ENCODE results near the gene B3GAT1.
"Not testable (repeated sequence)": the region's sequence is repeated elsewhere in the genome, so short reads cannot be mapped to it uniquely, and the experiment has no call there.

Gene B3GAT1

GRCh38 chr11:134350381-134350780, 61.7 kb downstream of the B3GAT1 start:
- H3K27ac ChIP-seq: no peak overlapping the region
- TF ChIP-seq ZFX (IDR thresholded peaks at IDR 0.05; ENCODE audit: borderline replicate concordance): no peak

GRCh38 chr11:134349802-134350355, 62.2 kb downstream of the B3GAT1 start:
- H3K27ac ChIP-seq: no peak overlapping the region
- TF ChIP-seq CTCF (IDR thresholded peaks at IDR 0.05): no peak
- TF ChIP-seq ZFX (IDR thresholded peaks at IDR 0.05; ENCODE audit: borderline replicate concordance): no peak

GRCh38 chr11:134349109-134349801, 62.8 kb downstream of the B3GAT1 start:
- no peak for TF ChIP-seq ZFX (IDR thresholded peaks at IDR 0.05; ENCODE audit: borderline replicate concordance)
- TF ChIP-seq CTCF (IDR thresholded peaks at IDR 0.05): no peak
- no peak overlapping the region for H3K27ac ChIP-seq

GRCh38 chr11:134347441-134347840, 64.6 kb downstream of the B3GAT1 start:
- H3K27ac ChIP-seq: no peak overlapping the region
- TF ChIP-seq ZFX (IDR thresholded peaks at IDR 0.05; ENCODE audit: borderline replicate concordance) (no peak), CTCF (IDR thresholded peaks at IDR 0.05) (no peak)

GRCh38 chr11:134346976-134347350, 65.1 kb downstream of the B3GAT1 start:
- TF ChIP-seq CTCF (IDR thresholded peaks at IDR 0.05): no peak
- no peak for TF ChIP-seq ZFX (IDR thresholded peaks at IDR 0.05; ENCODE audit: borderline replicate concordance)
- H3K27ac ChIP-seq: no peak overlapping the region

- no peak for TF ChIP-seq CTCF (IDR thresholded peaks at IDR 0.05)
- no peak for TF ChIP-seq ZFX (IDR thresholded peaks at IDR 0.05; ENCODE audit: borderline replicate concordance)
- no peak overlapping the region for H3K27ac ChIP-seq
Measured at GRCh38 chr11:134346101-134346975, 65.7 kb downstream of the B3GAT1 start.

GRCh38 chr11:134345237-134345550, 66.8 kb downstream of the B3GAT1 start:
- H3K27ac ChIP-seq: no peak overlapping the region
- TF ChIP-seq ZFX (IDR thresholded peaks at IDR 0.05; ENCODE audit: borderline replicate concordance) (no peak), CTCF (IDR thresholded peaks at IDR 0.05) (no peak)

- H3K27ac ChIP-seq: not testable (repeated sequence)
Measured at GRCh38 chr11:134344497-134345236, 67.4 kb downstream of the B3GAT1 start.
